K562 (cell line): ENCODE data around the gene SGSM2. TPM values are rescaled to one million over a fixed set of nuclear protein-coding genes. Genes with fewer than 3 reads are reported as not detected.

Experiments used
- ATAC-seq: fragments of 200-7000 bp; cut with Tn5 transposase; 3 replicates; pipeline ENCODE4 v1.9.1; 2020; ENCODE audit warnings: moderate library complexity
- BruUV-seq: library from RNA; stranded (reverse); fragments of 400-500 nt; replicated peaks from 2 replicates; lab custom pipeline; 2021; lab: Mats Ljungman, UMichigan
- CTCF ChIA-PET: fragments of 300-600 bp; formaldehyde crosslinking; extraction: SDS; loops from one replicate; lab custom pipeline; 2021; ENCODE audit warnings: low intra/inter-chr PET ratio; lab: Yijun Ruan, JAX
- POLR2A ChIA-PET: fragments of 300-600, 350-650 bp; sonication (Branson Sonifier 250); formaldehyde crosslinking; extraction: SDS; loops from one replicate; lab custom pipeline; 2021; ENCODE audit warnings: antibody characterized with exemption, inconsistent platforms; lab: Yijun Ruan, JAX
- DNase-seq, 4 experiments: peaks; one replicate each; pipeline versions ENCODE4 v3.0.0 to v3.0.0-alpha.2; 2011 to 2018; ENCODE audit warnings: low spot score in 3 of 4, mixed read lengths in 3 of 4; ENCODE audit errors: extremely low read depth in 1 of 4
- FAIRE-seq: peaks from 2 replicates; lab custom pipeline; 2011; peaks lifted over from hg19 to GRCh38; lab: Jason Lieb, UNC
- H2AFZ ChIP-seq: 2 replicates; pipeline ENCODE4 v1.6.0; 2011; ENCODE audit warnings: low read depth, low read length, control low read depth, inconsistent platforms
- H3K27ac ChIP-seq: fragments of 200-600 bp; 3 replicates; pipeline ENCODE4 v1.8.0; 2011; ENCODE audit warnings: low read depth, mild to moderate bottlenecking, control low read depth, inconsistent platforms, low read length, moderate library complexity, mixed read lengths; ENCODE audit errors: extremely low read depth
- H3K27me3 ChIP-seq, 2 experiments: fragments of 300-600 bp in 1 of 2; 2 replicates in 1 of 2; 3 replicates in 1 of 2; pipeline versions ENCODE4 v1.6.0 to v1.8.0; 2011; ENCODE audit warnings: inconsistent platforms in 2 of 2, low read length in 2 of 2, mild to moderate bottlenecking in 1 of 2, mixed read lengths in 1 of 2, moderate library complexity in 1 of 2; ENCODE audit not compliant: control insufficient read depth in 2 of 2, insufficient read depth in 2 of 2
- H3K36me3 ChIP-seq: fragments of 300-600 bp; 3 replicates; pipeline ENCODE4 v1.8.0; 2011; ENCODE audit warnings: mild to moderate bottlenecking, low read length, inconsistent platforms; ENCODE audit not compliant: control insufficient read depth, insufficient read depth
- H3K4me1 ChIP-seq, 2 experiments: fragments of 200-600 bp in 1 of 2; replicated peaks in 1 of 2; 2 replicates in 1 of 2; 3 replicates in 1 of 2; pipeline versions ENCODE4 v1.5.1 to v1.8.0; 2011; ENCODE audit warnings: inconsistent platforms in 2 of 2, low read length in 2 of 2, mild to moderate bottlenecking in 1 of 2, mixed read lengths in 1 of 2, moderate library complexity in 1 of 2; ENCODE audit not compliant: control insufficient read depth in 2 of 2, insufficient read depth in 2 of 2
- H3K4me2 ChIP-seq: 2 replicates; pipeline ENCODE4 v1.6.1; 2011; ENCODE audit warnings: low read length, control low read depth, inconsistent platforms, mixed read lengths; ENCODE audit not compliant: insufficient read depth
- H3K4me3 ChIP-seq: fragments of 200-600 bp; sonication (generic), shearing (Covaris generic); 2 replicates; pipeline ENCODE4 v1.5.1; 2016; ENCODE audit warnings: control low read depth, inconsistent platforms
- H3K79me2 ChIP-seq: fragments of 200-600 bp; 3 replicates; pipeline ENCODE4 v1.8.0; 2011; ENCODE audit warnings: low read length, inconsistent platforms; ENCODE audit not compliant: control insufficient read depth, insufficient read depth
- H3K9ac ChIP-seq, 2 experiments: 2 replicates each; pipeline versions ENCODE4 v1.6.0 to v1.6.1; 2011; ENCODE audit warnings: low read depth in 2 of 2, low read length in 2 of 2, control low read depth in 1 of 2, inconsistent platforms in 1 of 2, mild to moderate bottlenecking in 1 of 2, mixed read lengths in 1 of 2; ENCODE audit not compliant: insufficient read depth in 1 of 2
- H3K9me1 ChIP-seq: one replicate; pipeline ENCODE4 v1.6.0; 2011; ENCODE audit warnings: inconsistent platforms, mild to moderate bottlenecking, low read length, moderate library complexity; ENCODE audit not compliant: control insufficient read depth, insufficient read depth
- H3K9me3 ChIP-seq: replicated peaks from 2 replicates; pipeline ENCODE4 v1.5.1; 2011; ENCODE audit warnings: low read depth, low read length, inconsistent platforms; ENCODE audit not compliant: control insufficient read depth, insufficient read depth
- H4K20me1 ChIP-seq: replicated peaks from 2 replicates; pipeline ENCODE4 v1.6.1; 2011; ENCODE audit warnings: low read length, inconsistent platforms, mixed read lengths; ENCODE audit not compliant: control insufficient read depth, insufficient read depth
- HIVEP1 ChIP-seq: fragments of 250-450 bp; sonication (Bioruptor Pico); IDR thresholded peaks from 2 replicates; pipeline ENCODE4 v1.4.0; 2020; ENCODE audit warnings: mild to moderate bottlenecking
- MEIS2 ChIP-seq: fragments of 450-650 bp; IDR thresholded peaks from 2 replicates; pipeline ENCODE4 v1.6.1; 2014; ENCODE audit warnings: mild to moderate bottlenecking; ENCODE audit not compliant: partially characterized antibody
- NFIC ChIP-seq: fragments of 450-650 bp; IDR thresholded peaks from 2 replicates; pipeline ENCODE4 v1.6.1; 2017; ENCODE audit warnings: mild to moderate bottlenecking, inconsistent platforms
- PBX2 ChIP-seq, 2 experiments: IDR thresholded peaks in 1 of 2; conservative IDR thresholded peaks in 1 of 2; 2 replicates each; pipeline ENCODE4 v1.6.1; 2016; ENCODE audit warnings: low read depth in 2 of 2, mild to moderate bottlenecking in 1 of 2, missing compliant biosample characterization in 1 of 2, missing genetic modification characterization in 1 of 2, moderate library complexity in 1 of 2
- PKNOX1 ChIP-seq: fragments of 450-650 bp; IDR thresholded peaks from 2 replicates; pipeline ENCODE4 v1.6.1; 2016
- SRSF7 ChIP-seq: fragments of 200-400 bp; formaldehyde crosslinking; optimal IDR thresholded peaks from 2 replicates; pipeline ENCODE3; 2017; ENCODE audit warnings: mild to moderate bottlenecking, low read depth, low read length
- TCF7L2 ChIP-seq: fragments of 150-350 bp; IDR thresholded peaks from 2 replicates; pipeline ENCODE4 v1.6.1; 2016; ENCODE audit warnings: low read depth, mild to moderate bottlenecking, low read length, moderate library complexity
- ZNF644 ChIP-seq: fragments of 200-800 bp; sonication (Bioruptor generic); IDR thresholded peaks from 2 replicates; pipeline ENCODE4 v1.6.1; 2016; ENCODE audit warnings: low read depth, missing genetic modification characterization, missing compliant biosample characterization
- WGBS: fragments of 100-300 bp; shearing (Covaris generic); methylation state at CpG from one replicate; pipeline ENCODE4 v1.1.6; 2016; ENCODE audit warnings: low coverage, mixed read lengths; ENCODE audit not compliant: insufficient coverage; ENCODE audit errors: missing lambda C conversion rate; 5-methylcytosine and 5-hydroxymethylcytosine counted together
- in situ Hi-C: fragments of 300-500 bp; cut with MboI; formaldehyde crosslinking; loops from 4 replicates; pipeline ENCODE4 v1.15.0; 2018; ENCODE audit warnings: inconsistent platforms, mixed read lengths
- intact Hi-C: fragments of 100-400 bp; cut with micrococcal nuclease; formaldehyde crosslinking; loops from 2 replicates; pipeline ENCODE4 v1.14.2; 2022
- polyA plus RNA-seq, 8 experiments: library from polyadenylated mRNA; depleted of rRNA in 4 of 8; stranded (reverse) in 5 of 8; unstranded in 3 of 8; fragments of >200 nt; fragmentation: Nextera tagmentation in 2 of 8; fragmentation: Illumina TruSeq in 1 of 8; extraction: Ambion mirVana in 2 of 8; extraction: Trizol in 1 of 8; gene quantifications; 2 replicates each; pipeline versions ENCODE4 v1.2.1 to v1.2.3, GENCODE V29; 2011 to 2014; ENCODE audit warnings: inconsistent platforms in 1 of 8, missing spikeins in 1 of 8
- total RNA-seq, 7 experiments: library from RNA; depleted of rRNA in 6 of 7; stranded (reverse); fragments of >200 nt in 6 of 7; fragmentation: Illumina TruSeq in 2 of 7; extraction: Trizol in 2 of 7; gene quantifications; 2 replicates each; pipeline versions ENCODE4 v1.2.1 to v1.2.3, GENCODE V29; 2011 to 2021; ENCODE audit warnings: low replicate concordance in 1 of 7

Gene SGSM2
- total and polyA plus RNA-seq, 9 of the 15 experiments (the other 6 are each of a cell fraction or from before 2014, with no cell fraction given): 0.20 to 26.3 (median 14.8) TPM

- ChIA-PET POLR2A (no interaction called here), CTCF (no interaction called here)
- H4K20me1 ChIP-seq: no peaks in the 10 kb centered on the region
- H3K4me2 ChIP-seq: no peak overlapping the region
- no peaks in the 10 kb centered on the region for H3K9me3 ChIP-seq
- no peaks in the 10 kb centered on the region for H3K9me1 ChIP-seq
- intact Hi-C loops (no loop called here), in situ Hi-C loops (no loop called here)
- H3K27ac ChIP-seq: no peak overlapping the region
- WGBS: 62% methylated on average over 5 of the region's 5 CpGs
- no peak for ATAC-seq
- no peak overlapping the region for H3K9ac ChIP-seq
- DNase-seq: no peak
- 0 out of 3 replicates have a peak, but pooled peaks cover 2% of the 10 kb centered on the region for H3K79me2 ChIP-seq
- H3K4me1 ChIP-seq: peaks cover under 1 to 4% of the 10 kb centered on the region in 2 experiments; a peak in 3 of 5 replicates
- BruUV-seq: no TSS peak
- H3K36me3 ChIP-seq: peaks cover 7% of the 10 kb centered on the region; the same call in 1 of the 3 replicates
- H3K4me3 ChIP-seq: no peak overlapping the region
- TF ChIP-seq ZNF644 (tag) (no peak), SRSF7 (no peak), NFIC (peak; percentile 36), HIVEP1 (CRISPR knock-in tag) (no peak)
- no peak for FAIRE-seq
- no peak overlapping the region for H2AFZ ChIP-seq
- no peaks in the 10 kb centered on the region for H3K27me3 ChIP-seq
These were observed 6.1 kb downstream of the SGSM2 start for GRCh38 chr17:2343421-2343820.

GRCh38 chr17:2344528-2344927, 7.2 kb downstream of the SGSM2 start:
- Histone ChIP-seq H3K4me2 (no peak overlapping the region), H3K9ac (peak overlapping the region in 1 of 2 experiments; percentile 55; a peak in 1 of 4 replicates), H3K9me1 (no peaks in the 10 kb centered on the region), H3K4me1 (peaks cover 0 to 4% of the 10 kb centered on the region in 2 experiments; a peak in 3 of 5 replicates), H2AFZ (no peak overlapping the region), H3K27ac (no peak overlapping the region), H3K9me3 (no peaks in the 10 kb centered on the region), H3K36me3 (peaks cover 7% of the 10 kb centered on the region; the same call in 1 of the 3 replicates), H3K4me3 (no peak overlapping the region), H3K27me3 (no peaks in the 10 kb centered on the region), H3K79me2 (no peaks in the 10 kb centered on the region), H4K20me1 (no peaks in the 10 kb centered on the region)
- TF ChIP-seq PKNOX1: peak; percentile 59; the same call in 1 of the 2 replicates
- no peak for TF ChIP-seq PBX2 (CRISPR knock-in tag; IDR thresholded peaks at IDR 0.05; ENCODE audit: low read depth)
- TF ChIP-seq PBX2 (tag; conservative IDR thresholded peaks at IDR 0.05; ENCODE audit: low read depth): peak; percentile 45
- no peak for TF ChIP-seq TCF7L2
- peak; percentile 23 for TF ChIP-seq MEIS2
- in situ Hi-C loops (no loop called here), intact Hi-C loops (no loop called here)
- no TSS peak for BruUV-seq
- CTCF ChIA-PET: no interaction called here
- ATAC-seq: no peak
- POLR2A ChIA-PET: interaction anchor here (0.7 kb wide), 1 partner anchor 14 kb away, joined by 3 read pairs; no protein-coding TSS in a partner anchor
- no peak for FAIRE-seq
- WGBS: 40% methylated on average over 10 of the region's 10 CpGs
- peak in 1 of 4 experiments; percentile 9 for DNase-seq
